Lower leg skin (tissue), 3 donors: ENCODE results near the gene TMEM59.

Experiments used
- POLR2A ChIP-seq, 2 donors: fragments of 450-650 bp; IDR thresholded peaks; one replicate each; pipeline ENCODE4 v1.6.1; 2016 to 2017; ENCODE audit warnings: antibody characterized with exemption in 2 of 2, mild to moderate bottlenecking in 1 of 2, moderate library complexity in 1 of 2
- TF ChIP-seq, protein P1 (sequence below), 3 donors: fragments of 450-650 bp; IDR thresholded peaks; one replicate each; pipeline ENCODE4 v1.5.1; 2016; ENCODE audit warnings: antibody characterized with exemption in 3 of 3, mild to moderate bottlenecking in 3 of 3, moderate library complexity in 2 of 3

DNA sequence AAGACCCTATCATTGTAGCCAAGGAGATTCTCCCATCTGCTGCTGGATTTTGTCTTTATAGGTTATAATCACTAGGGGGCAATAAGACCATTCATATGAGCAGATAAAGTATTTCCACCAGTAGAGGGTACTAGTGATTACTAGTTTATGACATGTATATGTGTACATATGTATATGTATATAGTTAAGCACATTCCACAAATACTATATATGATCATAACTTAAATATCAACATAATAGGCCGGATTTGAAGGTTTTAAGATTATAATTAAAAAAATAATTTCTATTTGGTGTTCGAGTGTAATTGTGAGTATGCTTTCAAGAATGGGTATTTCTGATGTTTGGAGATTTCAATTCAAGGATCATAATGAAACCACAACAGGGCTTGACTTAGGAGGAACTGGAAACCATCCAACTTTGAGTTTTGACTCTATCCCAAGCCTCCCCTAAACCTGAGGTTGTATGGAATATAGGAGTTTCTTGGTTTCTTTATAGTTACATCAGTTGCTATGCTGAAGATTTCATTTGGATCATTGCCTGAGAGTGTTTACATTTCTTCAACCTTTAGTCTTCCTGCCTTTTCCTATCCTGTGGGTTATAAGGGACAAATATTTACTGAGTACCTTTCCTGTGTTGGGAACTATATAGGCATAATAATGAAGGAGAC, 17.3 kb upstream of the TMEM59 start:
- TF ChIP-seq, protein P1, sequence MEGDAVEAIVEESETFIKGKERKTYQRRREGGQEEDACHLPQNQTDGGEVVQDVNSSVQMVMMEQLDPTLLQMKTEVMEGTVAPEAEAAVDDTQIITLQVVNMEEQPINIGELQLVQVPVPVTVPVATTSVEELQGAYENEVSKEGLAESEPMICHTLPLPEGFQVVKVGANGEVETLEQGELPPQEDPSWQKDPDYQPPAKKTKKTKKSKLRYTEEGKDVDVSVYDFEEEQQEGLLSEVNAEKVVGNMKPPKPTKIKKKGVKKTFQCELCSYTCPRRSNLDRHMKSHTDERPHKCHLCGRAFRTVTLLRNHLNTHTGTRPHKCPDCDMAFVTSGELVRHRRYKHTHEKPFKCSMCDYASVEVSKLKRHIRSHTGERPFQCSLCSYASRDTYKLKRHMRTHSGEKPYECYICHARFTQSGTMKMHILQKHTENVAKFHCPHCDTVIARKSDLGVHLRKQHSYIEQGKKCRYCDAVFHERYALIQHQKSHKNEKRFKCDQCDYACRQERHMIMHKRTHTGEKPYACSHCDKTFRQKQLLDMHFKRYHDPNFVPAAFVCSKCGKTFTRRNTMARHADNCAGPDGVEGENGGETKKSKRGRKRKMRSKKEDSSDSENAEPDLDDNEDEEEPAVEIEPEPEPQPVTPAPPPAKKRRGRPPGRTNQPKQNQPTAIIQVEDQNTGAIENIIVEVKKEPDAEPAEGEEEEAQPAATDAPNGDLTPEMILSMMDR (IDR thresholded peaks at IDR 0.05) = peak in 1 of 3 donors; percentile 73
- TF ChIP-seq POLR2A (IDR thresholded peaks at IDR 0.05) = no peak
